HEK293T (cell line): ENCODE data around the gene TMEM131.

Experiments used
- CTCF ChIA-PET: fragments of 350-600 bp; formaldehyde crosslinking; extraction: SDS; loops from one replicate; lab custom pipeline; 2021; ENCODE audit warnings: antibody characterized with exemption, inconsistent platforms; lab: Yijun Ruan, JAX
- POLR2A ChIA-PET: fragments of 350-600 bp; formaldehyde crosslinking; extraction: SDS; loops from one replicate; lab custom pipeline; 2020; ENCODE audit warnings: antibody characterized with exemption, inconsistent platforms; lab: Yijun Ruan, JAX
- DNase-seq: peaks from one replicate; pipeline ENCODE4 v3.0.0; 2012; ENCODE audit warnings: mixed read lengths; ENCODE audit errors: extremely low spot score
- ARNT ChIP-seq: fragments of 450-650 bp; IDR thresholded peaks from 2 replicates; pipeline ENCODE4 v1.6.1; 2017; ENCODE audit warnings: mild to moderate bottlenecking
- BHLHE40 ChIP-seq: fragments of 450-650 bp; IDR thresholded peaks from 2 replicates; pipeline ENCODE4 v1.6.1; 2016; ENCODE audit warnings: mild to moderate bottlenecking, moderate library complexity, borderline replicate concordance
- CTBP1 ChIP-seq: fragments of 450-650 bp; IDR thresholded peaks from 2 replicates; pipeline ENCODE4 v1.6.1; 2016; ENCODE audit warnings: borderline replicate concordance
- ELF4 ChIP-seq: fragments of 450-650 bp; IDR thresholded peaks from 2 replicates; pipeline ENCODE4 v1.6.1; 2017; ENCODE audit warnings: antibody characterized with exemption
- FOXA1 ChIP-seq: fragments of 450-650 bp; IDR thresholded peaks from 2 replicates; pipeline ENCODE4 v1.6.1; 2016; ENCODE audit warnings: mild to moderate bottlenecking
- FOXK2 ChIP-seq: fragments of 450-650 bp; IDR thresholded peaks from 2 replicates; pipeline ENCODE4 v1.6.1; 2016; ENCODE audit warnings: mild to moderate bottlenecking
- FOXM1 ChIP-seq: fragments of 450-650 bp; IDR thresholded peaks from 2 replicates; pipeline ENCODE4 v1.6.1; 2017; ENCODE audit warnings: mild to moderate bottlenecking, borderline replicate concordance
- HDGF ChIP-seq: fragments of 450-650 bp; IDR thresholded peaks from 2 replicates; pipeline ENCODE4 v1.6.1; 2017; ENCODE audit warnings: antibody characterized with exemption, borderline replicate concordance
- L3MBTL2 ChIP-seq: fragments of 450-650 bp; conservative IDR thresholded peaks from 2 replicates; pipeline ENCODE4 v1.6.1; 2016; ENCODE audit warnings: mild to moderate bottlenecking
- LEF1 ChIP-seq: fragments of 450-650 bp; IDR thresholded peaks from 2 replicates; pipeline ENCODE4 v1.6.1; 2017; ENCODE audit warnings: mild to moderate bottlenecking, borderline replicate concordance
- NFRKB ChIP-seq: fragments of 450-650 bp; IDR thresholded peaks from 2 replicates; pipeline ENCODE4 v1.6.1; 2016; ENCODE audit warnings: mild to moderate bottlenecking, moderate library complexity
- PKNOX1 ChIP-seq: fragments of 450-650 bp; IDR thresholded peaks from 2 replicates; pipeline ENCODE4 v1.6.1; 2016
- SP1 ChIP-seq: fragments of 450-650 bp; IDR thresholded peaks from 2 replicates; pipeline ENCODE4 v1.6.1; 2017
- SUZ12 ChIP-seq: fragments of 450-650 bp; IDR thresholded peaks from 2 replicates; pipeline ENCODE4 v1.6.1; 2016; ENCODE audit warnings: mild to moderate bottlenecking
- TARDBP ChIP-seq: fragments of 450-650 bp; IDR thresholded peaks from 2 replicates; pipeline ENCODE4 v1.6.1; 2016
- ZNF384 ChIP-seq: fragments of 450-650 bp; IDR thresholded peaks from 2 replicates; pipeline ENCODE4 v1.6.1; 2016

The TMEM131 gene

GRCh38 chr2:97722227-97722626, 273.5 kb downstream of the TMEM131 start:
- no peak for TF ChIP-seq SUZ12
- ChIA-PET POLR2A (no interaction called here), CTCF (interaction anchor here (0.6 to 0.7 kb wide), 2 partner anchors 22 to 1759 kb away, joined by 3 read pairs; no protein-coding TSS in a partner anchor)
- no peak for DNase-seq

GRCh38 chr2:97720746-97721145, 275.0 kb downstream of the TMEM131 start:
- POLR2A ChIA-PET: no interaction called here

GRCh38 chr2:97719362-97720155, 276.2 kb downstream of the TMEM131 start:
- CTCF ChIA-PET: interaction anchor here (0.8 kb wide), 1 partner anchor 19 kb away, joined by 3 read pairs; no protein-coding TSS in a partner anchor
- TF ChIP-seq L3MBTL2: no peak
- no peak for TF ChIP-seq CTBP1
- no peak for TF ChIP-seq HDGF
- no peak for TF ChIP-seq TARDBP
- TF ChIP-seq FOXK2: no peak
- no peak for TF ChIP-seq PKNOX1
- no peak for TF ChIP-seq ZNF384
- TF ChIP-seq SUZ12: no peak
- TF ChIP-seq FOXA1: no peak
- no peak for TF ChIP-seq ARNT
- no peak for TF ChIP-seq ELF4
- TF ChIP-seq LEF1: no peak
- TF ChIP-seq NFRKB: no peak
- no peak for DNase-seq
- POLR2A ChIA-PET: interaction anchor here (0.7 kb wide), 1 partner anchor 55 kb away, joined by 3 read pairs; no protein-coding TSS in a partner anchor

More at GRCh38 chr2:97720746-97721145, 275.0 kb downstream of the TMEM131 start:
- DNase-seq: no peak
- no peak for TF ChIP-seq FOXK2
- TF ChIP-seq FOXM1: no peak
- TF ChIP-seq SUZ12: no peak
- TF ChIP-seq ZNF384: no peak
- no peak for TF ChIP-seq HDGF
- no peak for TF ChIP-seq BHLHE40
- no peak for TF ChIP-seq CTBP1
- TF ChIP-seq L3MBTL2: no peak
- no peak for TF ChIP-seq NFRKB
- no peak for TF ChIP-seq ELF4
- CTCF ChIA-PET: interaction anchor here (0.8 kb wide), 1 partner anchor 20 kb away, joined by 3 read pairs; no protein-coding TSS in a partner anchor

GRCh38 chr2:97718942-97719341, 276.8 kb downstream of the TMEM131 start:
- ChIA-PET CTCF (interaction anchor here (1.0 kb wide), 1 partner anchor 9 kb away, joined by 4 read pairs; no protein-coding TSS in a partner anchor), POLR2A (interaction anchor here (0.7 kb wide), 1 partner anchor 55 kb away, joined by 3 read pairs; no protein-coding TSS in a partner anchor)
- no peak for DNase-seq
- no peak for TF ChIP-seq HDGF
- no peak for TF ChIP-seq FOXM1
- TF ChIP-seq ELF4: no peak
- no peak for TF ChIP-seq TARDBP
- TF ChIP-seq PKNOX1: no peak
- no peak for TF ChIP-seq ZNF384
- TF ChIP-seq NFRKB: no peak
- TF ChIP-seq SUZ12: no peak
- no peak for TF ChIP-seq SP1
- TF ChIP-seq LEF1: no peak
- no peak for TF ChIP-seq L3MBTL2
- no peak for TF ChIP-seq CTBP1
- no peak for TF ChIP-seq ARNT
- TF ChIP-seq BHLHE40: no peak
- no peak for TF ChIP-seq FOXA1
- no peak for TF ChIP-seq FOXK2

GRCh38 chr2:97718051-97718882, 277.5 kb downstream of the TMEM131 start:
- TF ChIP-seq FOXM1 (no peak), L3MBTL2 (no peak), ELF4 (no peak), TARDBP (no peak), BHLHE40 (no peak), HDGF (no peak), NFRKB (no peak), FOXK2 (no peak), PKNOX1 (no peak), SUZ12 (no peak), FOXA1 (no peak), LEF1 (no peak), ARNT (no peak), SP1 (no peak), ZNF384 (no peak), CTBP1 (no peak)
- CTCF ChIA-PET: interaction anchor here (0.6 to 1.0 kb wide), 3 partner anchors 8 to 128 kb away, joined by 3 to 4 read pairs (median 3); no protein-coding TSS in a partner anchor
- POLR2A ChIA-PET: interaction anchor here (0.8 to 0.9 kb wide), 2 partner anchors 8 to 72 kb away, joined by 3 read pairs; partner anchors contain the start of gene COX5B
- no peak for DNase-seq
